ENCODE measurements around the gene SLC22A1.
A peak's percentile ranks its signal among the peaks of the same experiment; 100 is the strongest.
"Not testable (repeated sequence)": the region's sequence is repeated elsewhere in the genome, so short reads cannot be mapped to it uniquely, and the experiment has no call there.

SLC22A1 gene

DNA sequence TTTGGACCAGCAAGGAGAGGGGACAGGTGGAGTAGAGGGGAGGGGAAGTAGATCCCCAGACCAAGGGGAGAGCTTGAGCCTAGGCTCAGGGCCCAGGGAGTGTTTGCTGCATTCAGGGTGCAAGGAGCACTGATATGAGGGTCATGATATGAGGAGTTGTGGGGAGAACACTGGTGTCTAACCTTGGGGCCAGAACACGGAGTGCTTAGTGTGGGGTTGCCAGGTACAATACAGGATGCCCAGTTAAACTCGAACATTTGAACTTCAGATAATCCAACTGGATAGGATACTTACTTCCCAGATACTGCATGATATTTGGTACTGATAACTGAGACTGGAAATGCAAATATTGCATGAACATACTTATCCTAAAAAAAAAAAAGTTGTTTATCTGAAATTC, 2.4 kb downstream of the SLC22A1 start:
- no peak for DNase-seq (ENCODE audit: low spot score)

DNA sequence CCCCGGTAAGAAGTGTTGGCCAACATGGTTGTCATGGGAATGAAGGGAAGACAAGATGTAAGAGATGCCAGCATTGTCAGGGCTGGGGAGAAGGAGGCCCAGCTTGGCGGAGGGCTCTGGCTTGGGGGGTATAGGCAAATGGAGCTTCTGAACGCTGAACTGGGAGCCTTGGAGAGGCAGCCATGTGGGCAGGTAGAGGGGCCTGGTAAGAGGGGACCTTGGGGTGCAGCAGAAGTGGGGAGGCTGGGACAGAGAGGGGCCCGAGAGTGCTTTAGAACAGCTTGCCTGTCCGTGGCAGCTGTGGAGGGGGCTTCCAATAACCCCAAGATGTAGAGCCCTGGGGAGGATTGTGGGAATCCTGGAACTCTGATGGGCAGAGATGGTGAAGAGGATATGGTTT, 3.0 kb downstream of the SLC22A1 start:
- DNase-seq (ENCODE audit: low spot score) = no peak

DNA sequence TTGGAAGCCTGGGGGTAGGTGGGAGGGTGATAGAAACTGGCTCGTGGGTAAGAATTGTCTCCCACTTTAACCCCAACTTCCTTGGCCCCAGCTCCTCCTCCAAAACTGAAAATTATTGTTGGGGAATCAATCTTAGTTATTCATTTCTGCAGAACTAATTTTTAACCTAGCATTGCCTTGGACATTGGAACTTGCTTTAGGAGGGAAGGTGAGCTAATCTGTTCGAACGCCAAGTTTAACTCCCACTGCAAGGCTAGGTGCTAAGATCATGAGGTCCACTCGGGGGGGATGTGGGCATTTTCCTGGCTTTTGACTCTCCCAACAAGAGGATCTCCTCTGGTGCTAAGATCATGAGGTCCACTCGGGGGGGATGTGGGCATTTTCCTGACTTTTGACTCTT, 3.5 kb downstream of the SLC22A1 start:
- not testable (repeated sequence) for DNase-seq (ENCODE audit: low spot score)

DNA sequence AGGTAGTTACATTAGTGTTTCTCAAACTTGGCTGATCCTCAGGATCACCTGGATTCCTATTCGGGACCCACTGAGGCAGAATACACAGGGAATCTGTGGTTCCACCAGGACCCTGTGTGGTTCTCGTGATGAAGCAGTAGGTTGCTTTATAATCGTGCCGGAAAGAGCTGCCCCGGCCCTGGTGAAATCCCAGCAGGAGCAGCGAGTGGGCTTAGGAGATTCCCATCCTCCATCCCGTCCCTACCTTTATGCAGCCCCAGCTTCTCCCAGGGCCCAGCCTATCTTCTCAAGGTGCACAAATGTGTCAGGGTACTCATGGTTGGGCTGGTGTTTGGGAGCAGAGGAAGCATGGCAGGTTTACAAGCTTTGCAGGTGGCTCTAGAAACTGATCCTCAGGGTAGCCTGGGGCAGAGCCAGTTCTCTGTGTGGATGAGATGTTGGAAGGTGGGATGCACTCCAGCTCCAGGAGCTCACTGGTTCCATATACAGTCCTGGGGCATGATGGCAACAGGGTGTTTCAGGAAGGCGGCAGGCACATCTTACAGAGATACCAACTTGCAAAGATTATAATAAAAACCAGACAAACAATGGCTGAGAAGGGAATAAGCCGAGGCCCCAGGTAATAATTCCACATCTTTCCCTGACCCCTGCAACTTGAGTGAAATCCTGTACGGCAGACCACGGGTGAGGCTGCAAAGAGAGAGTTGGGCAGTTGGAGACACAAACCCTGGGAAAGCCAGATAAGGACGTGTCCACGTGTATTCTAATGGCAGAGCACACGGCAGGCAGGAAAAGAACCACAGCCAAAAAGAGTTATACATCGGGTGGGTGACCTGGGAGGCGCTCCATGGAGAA, 5.9 kb downstream of the SLC22A1 start:
- DNase-seq (ENCODE audit: low spot score) = no peak

DNA sequence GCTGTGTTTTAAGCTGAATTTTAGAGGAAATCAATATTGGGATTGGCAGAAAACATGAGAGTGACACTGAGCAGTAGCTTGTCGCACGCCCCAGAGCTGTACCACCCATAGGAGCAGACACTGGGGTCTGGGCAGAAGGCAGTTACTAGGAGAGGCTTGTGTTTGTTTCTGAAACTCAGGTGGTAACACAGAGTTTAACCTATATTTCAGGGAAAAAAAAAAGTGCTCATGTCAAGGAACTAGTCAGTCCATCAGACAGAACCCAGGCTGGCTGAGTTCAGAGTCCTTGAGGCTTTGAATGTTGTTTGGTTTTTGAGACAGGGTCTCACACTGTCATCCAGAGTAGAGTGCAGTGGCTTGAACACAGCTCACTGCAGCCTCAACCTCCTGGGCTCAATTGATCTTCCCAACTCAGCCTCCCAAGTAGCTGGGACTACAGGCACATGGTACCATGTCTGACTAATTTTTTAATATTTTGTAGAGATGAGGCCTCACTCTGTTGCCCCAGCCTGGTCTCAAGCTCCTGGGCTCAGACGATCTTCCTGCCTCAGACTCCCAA, 6.6 kb downstream of the SLC22A1 start:
- DNase-seq (ENCODE audit: low spot score) = no peak

DNA sequence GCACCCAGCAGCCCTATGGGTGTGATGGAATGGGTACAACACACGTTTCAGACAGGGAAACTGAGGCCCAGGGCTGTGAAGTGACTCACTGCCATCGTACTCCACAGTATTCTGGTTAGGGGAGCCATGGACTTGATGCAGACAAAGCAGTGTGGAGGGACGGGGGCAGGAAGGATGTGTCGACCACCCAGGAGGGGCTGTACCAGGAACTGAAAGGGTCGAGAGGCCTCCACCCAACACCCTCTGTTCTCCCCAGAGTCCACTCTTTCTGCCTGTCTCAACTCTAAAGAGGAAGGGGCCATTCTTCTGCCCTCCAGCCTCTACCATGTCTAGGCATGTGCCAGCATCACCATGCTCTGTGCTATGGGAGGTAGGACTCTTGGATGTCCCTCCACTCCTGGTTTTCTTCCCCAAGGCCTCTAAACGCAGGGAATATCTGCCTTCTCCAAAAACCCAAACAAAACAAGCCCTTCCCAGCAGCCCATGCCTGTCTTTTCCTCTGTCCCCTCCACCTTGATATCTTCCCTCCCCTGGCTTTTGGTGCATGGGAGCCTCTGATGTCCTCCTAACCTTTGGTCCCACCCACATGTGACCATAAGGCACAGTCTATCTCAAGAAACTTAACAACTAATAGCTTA, 7.4 kb downstream of the SLC22A1 start:
- DNase-seq (ENCODE audit: low spot score) = no peak

DNA sequence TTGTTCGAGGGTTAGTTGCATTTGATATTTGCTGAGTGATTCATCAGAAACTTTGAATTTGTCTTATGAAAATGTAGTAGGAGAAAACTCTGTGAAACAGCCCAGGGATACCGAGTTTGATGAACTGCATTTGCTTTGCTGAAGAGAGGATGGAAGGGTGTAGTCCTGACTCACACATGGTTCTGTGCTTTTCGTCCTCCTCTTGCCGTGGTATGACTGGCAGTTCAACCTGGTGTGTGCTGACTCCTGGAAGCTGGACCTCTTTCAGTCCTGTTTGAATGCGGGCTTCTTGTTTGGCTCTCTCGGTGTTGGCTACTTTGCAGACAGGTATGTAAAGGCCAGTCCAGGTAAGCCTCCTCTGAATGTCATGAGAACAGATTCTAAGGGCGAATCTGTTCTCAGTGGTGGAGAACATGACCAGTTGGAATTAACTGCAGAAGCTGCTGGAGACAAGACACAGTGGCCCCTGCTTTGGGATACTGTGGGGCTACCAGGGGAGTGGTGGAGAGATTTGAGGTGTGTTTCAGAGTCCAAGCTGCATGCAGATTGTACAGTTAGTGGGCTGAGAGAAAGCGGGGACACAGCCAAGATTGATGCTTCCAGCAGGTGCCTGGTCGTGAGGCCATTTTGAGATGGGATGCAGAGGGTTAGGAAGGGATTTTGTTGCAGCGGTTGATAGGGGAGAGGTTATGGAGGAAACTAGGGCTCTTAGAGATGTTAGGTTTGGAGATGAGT, 8.4 kb downstream of the SLC22A1 start:
- no peak for DNase-seq (ENCODE audit: low spot score)

DNA sequence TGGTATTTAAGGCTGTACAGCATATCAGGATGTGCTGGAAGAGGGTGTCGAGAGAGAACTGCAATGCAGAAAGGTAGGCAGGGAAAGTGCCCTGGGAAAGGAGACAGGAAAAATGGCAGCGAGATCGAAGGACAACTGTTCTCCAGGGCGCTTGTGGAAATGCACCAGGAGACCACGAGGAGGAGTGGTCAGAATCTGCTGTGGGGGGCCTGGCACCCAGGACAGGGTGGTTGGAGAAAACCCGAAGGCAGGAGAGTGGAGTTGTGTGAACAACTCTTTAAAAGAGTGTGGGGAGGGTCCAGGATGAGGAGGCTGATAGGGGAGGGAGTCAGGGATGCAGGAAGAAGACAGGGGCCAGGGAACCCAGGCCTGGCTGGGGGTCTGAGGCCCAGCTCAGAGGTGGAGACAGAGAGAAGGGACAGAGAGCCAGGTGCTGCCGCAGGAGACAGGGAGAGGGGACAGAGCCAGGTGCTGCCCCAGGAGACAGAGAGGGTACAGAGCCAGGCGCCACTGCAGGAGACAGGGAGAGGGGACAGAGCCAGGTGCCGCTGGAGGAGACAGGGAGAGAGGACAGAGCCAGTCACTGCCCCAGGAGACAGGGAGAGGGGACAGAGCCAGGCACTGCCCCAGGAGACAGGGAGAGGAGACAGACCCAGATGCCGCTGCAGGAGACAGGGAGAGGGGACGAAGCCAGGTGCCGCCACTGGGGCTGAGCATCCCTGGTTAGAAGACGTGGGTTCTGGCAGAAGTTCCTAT, 9.3 kb downstream of the SLC22A1 start:
- DNase-seq (ENCODE audit: low spot score) = no peak

DNA sequence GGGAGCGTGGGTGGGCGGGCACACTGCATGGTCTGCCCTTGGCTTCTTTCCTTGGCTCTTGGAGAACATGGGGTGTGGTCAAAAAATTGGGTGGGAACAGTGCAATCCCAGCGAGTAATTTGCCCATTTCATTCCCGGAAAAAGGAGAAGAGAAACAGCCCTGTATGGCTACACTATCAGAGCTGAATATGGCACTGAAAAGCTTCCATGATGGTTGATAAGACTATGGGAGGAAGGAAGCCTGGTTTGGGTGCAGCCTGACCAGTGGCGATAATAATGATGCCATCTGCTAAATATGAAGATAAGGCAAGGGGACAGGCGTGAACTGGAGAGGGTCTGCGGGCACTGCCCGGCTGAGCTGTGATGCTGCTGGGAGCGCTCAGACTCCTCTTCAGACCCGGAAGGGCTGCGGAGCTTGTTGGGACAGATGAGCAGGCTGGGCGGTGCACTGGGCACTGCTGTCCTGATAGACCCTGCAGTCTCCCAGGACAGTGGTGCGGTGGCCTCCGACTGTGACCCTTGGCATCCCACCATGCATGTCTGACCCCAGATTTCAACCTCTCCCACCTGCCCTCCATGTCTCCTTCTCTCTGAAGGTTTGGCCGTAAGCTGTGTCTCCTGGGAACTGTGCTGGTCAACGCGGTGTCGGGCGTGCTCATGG, 10.2 kb downstream of the SLC22A1 start:
- no peak for DNase-seq (ENCODE audit: low spot score)

DNA sequence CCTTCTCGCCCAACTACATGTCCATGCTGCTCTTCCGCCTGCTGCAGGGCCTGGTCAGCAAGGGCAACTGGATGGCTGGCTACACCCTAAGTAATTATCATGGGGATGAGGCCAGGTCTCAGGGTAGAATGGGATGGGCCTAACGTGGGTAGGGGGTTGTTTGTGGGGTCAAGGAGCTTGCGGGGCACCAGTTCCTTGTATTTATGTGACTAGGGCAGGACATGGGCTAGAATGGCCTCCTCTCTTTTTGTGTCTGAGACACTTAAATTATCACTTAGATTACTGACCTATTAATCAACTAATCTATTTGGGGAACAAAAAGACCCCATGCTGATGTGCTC, 10.7 kb downstream of the SLC22A1 start:
- DNase-seq (ENCODE audit: low spot score) = no peak

DNA sequence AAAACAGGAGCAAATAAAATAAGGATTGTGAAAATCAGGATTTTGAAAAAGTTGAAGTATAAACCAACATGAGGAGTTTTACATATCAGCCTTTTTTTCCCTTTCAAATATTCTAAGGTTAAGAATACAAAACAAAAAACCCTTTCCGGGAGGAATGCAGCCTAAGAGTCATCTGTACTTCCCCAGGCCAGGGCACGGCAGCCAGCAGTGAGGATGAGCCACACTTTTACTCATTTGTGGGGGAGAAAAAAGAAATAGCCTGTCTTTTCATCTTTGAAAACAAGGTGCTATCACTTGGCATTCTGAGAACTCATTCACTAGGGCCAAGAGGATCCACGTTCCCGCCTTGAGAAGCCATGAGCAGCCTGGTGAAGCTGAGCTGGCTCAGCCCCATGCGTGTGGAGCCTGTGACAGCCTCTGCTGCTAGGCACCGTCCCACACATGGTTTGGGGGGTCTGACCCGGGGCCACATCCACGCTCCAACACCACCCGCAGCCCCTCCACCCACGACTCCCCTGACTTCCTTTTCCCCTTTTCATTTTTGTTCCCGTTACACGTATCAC, 11.2 kb downstream of the SLC22A1 start:
- no peak for DNase-seq (ENCODE audit: low spot score)

DNA sequence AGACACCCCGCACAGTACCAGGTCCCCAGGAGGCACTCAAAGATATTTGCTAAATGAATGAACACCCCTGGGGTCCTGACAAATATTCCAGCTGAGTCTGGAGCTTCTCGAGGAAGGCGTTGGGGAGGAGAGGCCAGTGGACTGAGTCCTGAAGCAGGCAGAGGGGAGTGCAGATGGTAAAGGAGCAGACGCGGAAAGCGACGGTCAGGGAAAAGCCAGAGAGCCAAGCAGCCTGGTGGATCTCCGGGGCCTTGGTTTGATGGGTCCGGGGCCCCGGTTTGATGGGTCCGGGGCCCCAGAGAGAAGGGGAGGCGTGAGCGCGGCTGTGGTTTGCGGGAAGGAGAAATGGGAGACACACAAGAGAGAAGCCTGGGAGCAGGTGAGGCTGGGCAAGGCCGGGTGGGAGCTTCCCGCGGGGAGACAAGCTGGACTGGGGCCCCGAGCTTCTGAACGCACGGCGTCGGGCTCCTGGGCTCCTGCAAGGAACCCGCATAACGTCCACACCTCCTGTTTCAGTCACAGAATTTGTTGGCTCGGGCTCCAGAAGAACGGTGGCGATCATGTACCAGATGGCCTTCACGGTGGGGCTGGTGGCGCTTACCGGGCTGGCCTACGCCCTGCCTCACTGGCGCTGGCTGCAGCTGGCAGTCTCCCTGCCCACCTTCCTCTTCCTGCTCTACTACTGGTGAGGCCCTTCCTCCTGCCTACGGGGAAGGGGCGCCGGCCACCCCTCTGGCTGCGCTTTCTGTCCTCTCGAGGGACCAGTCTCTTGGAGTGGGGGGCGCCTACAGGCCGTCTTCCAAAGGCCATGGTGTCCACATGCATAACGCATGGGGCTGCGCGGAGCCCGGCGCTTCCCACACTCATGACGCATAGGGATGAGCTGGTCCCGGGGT, 12.1 kb downstream of the SLC22A1 start:
- DNase-seq (ENCODE audit: low spot score) = no peak

DNA sequence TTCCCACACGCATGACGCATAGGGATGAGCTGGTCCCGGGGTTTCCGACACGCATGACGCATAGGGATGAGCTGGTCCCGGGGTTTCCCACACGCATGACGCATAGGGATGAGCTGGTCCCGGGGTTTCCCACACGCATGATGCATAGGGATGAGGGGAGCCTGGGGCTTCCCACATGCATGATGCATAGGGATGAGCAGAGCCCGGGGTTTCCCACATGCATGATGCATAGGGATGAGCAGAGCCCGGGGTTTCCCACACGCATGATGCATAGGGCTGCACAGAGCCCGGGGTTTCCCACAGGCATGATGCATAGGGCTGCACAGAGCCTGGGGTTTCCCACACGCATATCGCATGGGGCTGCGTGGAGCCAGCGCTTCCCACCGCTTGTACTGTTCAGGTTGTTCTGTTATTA, 12.7 kb downstream of the SLC22A1 start:
- DNase-seq (ENCODE audit: low spot score) = not testable (repeated sequence)

DNA sequence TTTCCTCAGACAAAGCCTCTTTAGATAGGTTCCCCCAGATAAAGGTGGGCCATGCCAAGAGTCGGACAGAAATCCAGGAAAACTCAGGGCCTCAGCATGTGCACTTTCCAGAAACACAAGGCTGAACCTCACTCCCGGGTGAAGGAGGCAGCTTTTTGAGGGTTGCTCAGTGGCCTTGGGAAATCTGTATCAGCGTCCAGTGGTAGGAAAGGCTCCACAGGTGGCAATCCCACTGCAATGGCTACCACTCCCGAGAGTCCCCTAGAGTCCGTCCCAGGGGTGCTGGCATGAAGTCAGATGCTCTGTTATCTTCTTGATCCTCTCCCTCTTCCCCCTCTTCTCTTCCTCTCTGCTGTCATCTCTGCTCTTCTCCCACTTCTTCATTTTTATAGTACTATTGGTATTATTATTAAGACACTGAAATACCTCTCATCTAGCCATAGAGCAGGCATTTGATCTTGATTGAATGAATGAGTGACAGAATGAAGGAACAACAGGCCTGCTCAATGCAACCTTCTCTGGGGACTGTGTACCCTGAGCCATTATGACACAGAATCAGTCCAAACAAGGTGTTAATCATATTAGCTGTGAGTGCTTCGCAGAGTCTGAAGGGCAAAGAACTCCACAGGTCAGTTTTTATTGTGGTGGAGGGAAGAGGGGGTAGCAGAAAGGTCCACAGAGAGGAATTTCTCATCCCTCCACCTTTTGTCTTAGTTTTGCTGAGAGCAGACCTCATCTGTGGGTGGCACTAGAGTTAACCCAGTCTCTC, 13.3 kb downstream of the SLC22A1 start:
- DNase-seq (ENCODE audit: low spot score) = no peak

DNA sequence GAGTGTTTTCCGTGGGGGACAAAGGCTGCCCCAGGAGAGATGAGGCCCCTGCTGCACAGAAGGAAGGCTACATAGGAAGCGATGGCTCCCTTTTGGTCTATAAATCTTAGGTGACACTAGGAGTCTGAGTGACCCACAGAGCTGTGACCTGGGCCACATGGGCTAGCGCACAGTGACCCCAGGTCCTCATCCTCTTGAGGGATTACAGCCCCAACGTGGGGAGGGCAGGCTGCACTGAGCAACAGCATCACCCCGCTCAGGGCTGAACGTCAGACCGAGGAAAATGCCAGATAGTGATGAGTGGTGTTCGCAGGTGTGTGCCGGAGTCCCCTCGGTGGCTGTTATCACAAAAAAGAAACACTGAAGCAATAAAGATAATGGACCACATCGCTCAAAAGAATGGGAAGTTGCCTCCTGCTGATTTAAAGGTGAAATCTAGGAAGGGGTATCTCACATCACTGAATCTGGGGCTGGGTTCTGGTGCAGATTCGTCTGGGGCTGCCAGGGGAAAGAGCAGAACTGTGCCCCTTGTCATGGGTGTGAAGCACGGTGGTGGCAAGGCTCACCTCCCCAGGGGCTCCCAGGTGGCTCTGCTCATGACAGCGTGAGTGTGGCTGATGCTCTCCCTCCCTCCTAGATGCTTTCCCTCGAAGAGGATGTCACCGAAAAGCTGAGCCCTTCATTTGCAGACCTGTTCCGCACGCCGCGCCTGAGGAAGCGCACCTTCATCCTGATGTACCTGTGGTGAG, 14.5 kb downstream of the SLC22A1 start:
- DNase-seq (ENCODE audit: low spot score) = no peak

DNA sequence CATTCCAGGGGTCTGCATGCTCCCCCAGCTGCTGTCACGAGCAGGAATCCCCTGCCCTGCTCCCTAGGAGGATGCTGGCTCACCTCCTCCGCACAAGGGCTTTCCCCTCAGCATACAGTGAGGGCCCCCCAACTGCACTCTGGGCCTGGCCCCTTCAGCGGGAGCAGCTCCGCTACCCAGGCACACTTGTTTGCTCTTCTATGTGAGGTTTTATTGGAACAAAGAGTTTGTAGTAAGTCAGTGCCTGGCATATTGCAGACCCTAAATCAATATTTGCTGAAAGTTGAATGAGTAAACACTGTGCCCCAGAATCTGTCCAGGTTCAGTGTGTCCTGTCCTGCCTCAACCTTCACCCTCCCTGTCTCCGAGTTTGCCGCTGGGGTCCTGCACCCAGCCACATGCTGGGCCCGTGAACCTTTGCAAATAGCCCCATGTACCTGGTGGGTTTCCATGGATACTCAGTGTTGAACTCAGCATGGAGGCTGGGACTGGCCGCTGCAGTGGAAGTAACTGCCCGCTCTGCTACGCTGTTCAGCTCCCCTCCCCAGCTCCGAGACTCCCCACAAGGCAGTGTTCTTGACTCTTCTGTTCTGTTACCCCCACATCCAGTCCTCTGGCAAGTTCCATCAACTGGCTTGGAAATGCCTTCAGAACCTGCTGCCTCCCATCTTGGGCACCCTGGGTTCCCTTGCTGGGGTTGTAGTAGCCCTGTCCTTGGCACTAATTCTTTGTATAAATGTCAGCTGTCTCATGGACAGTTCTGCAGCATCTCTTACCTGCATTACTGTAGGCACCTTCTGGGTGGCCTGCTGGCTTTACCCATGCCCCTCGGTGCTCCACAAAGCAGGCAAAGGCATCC, 15.7 kb downstream of the SLC22A1 start:
- DNase-seq (ENCODE audit: low spot score) = no peak

DNA sequence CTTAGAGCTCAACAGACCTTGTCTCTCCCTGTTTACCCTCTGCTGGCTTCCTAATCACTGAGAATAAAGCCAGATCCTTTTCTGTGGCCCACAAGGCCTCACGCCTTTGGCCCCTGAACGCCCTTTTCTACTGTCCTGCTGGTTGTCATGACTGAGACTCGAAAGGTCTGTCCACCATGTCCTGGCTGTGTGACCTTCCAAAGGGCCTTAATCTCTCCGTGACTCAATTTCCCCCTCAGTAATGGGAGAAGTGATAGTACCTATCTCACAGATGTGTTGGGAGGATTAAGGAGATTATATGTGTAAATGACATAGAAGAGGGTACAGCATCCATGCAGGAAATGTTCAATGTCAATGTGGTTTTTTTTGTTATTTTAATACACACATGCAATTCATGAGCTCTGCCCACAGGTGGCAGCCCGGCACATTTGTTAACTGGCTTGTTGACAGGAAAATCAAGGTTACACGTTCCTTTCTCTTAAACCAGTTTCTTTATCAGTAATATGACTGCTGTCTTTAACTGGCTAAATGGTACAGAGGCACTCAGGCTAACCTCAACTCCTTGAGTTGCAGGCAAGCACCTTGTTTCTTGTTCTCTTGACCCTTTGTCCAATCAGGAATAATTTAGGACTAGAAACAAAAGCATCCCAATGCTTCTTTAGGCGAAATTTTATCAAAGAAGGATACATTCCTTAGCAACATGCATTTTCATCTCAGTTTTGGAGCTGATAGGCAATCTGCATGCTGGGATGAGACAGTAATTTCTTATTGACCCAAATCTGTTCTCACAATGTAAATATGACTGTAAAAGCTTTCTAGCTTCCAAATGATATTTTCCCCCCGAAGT, 16.6 kb downstream of the SLC22A1 start:
- DNase-seq (ENCODE audit: low spot score) = peak; percentile 50
